GM23338 (cell line): ENCODE results near the gene AFF3. TPM values are rescaled to one million over a fixed set of nuclear protein-coding genes. Genes with fewer than 3 reads are reported as not detected.

Experiments used
- ATAC-seq: fragments of 200-7000 bp; cut with Tn5 transposase; 3 replicates; pipeline ENCODE4 v1.9.1; 2020
- DNase-seq: peaks from one replicate; pipeline ENCODE4 v3.0.0-alpha.2; 2015; ENCODE audit warnings: low spot score
- H2AFZ ChIP-seq: fragments of 200-600 bp; sonication (generic); 2 replicates; pipeline ENCODE4 v1.8.0; 2016; ENCODE audit warnings: antibody characterized with exemption, mild to moderate bottlenecking, moderate library complexity
- H3F3A ChIP-seq: fragments of 200-600 bp; sonication (generic); replicated peaks from 2 replicates; pipeline ENCODE4 v1.8.0; 2017; ENCODE audit warnings: antibody characterized with exemption, mixed run types, low read depth
- H3K27ac ChIP-seq: fragments of 200-600 bp; sonication (generic); 2 replicates; pipeline ENCODE4 v1.6.1; 2016; ENCODE audit warnings: low read depth
- H3K27me3 ChIP-seq: fragments of 200-600 bp; sonication (generic); 2 replicates; pipeline ENCODE4 v1.8.0; 2016; ENCODE audit warnings: mild to moderate bottlenecking, mixed run types, moderate library complexity; ENCODE audit not compliant: insufficient read depth
- H3K36me3 ChIP-seq: fragments of 200-600 bp; sonication (generic); 2 replicates; pipeline ENCODE4 v1.8.0; 2016; ENCODE audit warnings: mild to moderate bottlenecking; ENCODE audit not compliant: insufficient read depth
- H3K4me1 ChIP-seq: fragments of 200-600 bp; sonication (generic); 2 replicates; pipeline ENCODE4 v1.8.0; 2016; ENCODE audit warnings: mild to moderate bottlenecking, moderate library complexity; ENCODE audit not compliant: insufficient read depth
- H3K4me2 ChIP-seq: fragments of 200-600 bp; sonication (generic); 2 replicates; pipeline ENCODE4 v1.7.1; 2017; ENCODE audit warnings: mixed run types
- H3K4me3 ChIP-seq: fragments of 200-600 bp; sonication (generic); 2 replicates; pipeline ENCODE4 v1.6.1; 2016; ENCODE audit warnings: mixed run types
- H3K79me2 ChIP-seq: fragments of 200-600 bp; sonication (generic); replicated peaks from 2 replicates; pipeline ENCODE4 v1.8.0; 2017; ENCODE audit warnings: mild to moderate bottlenecking; ENCODE audit not compliant: insufficient read depth
- H3K9me2 ChIP-seq: fragments of 200-600 bp; sonication (generic); 2 replicates; pipeline ENCODE4 v1.8.0; 2017; ENCODE audit not compliant: insufficient read depth
- H4K20me1 ChIP-seq: fragments of 200-600 bp; sonication (generic); replicated peaks from 2 replicates; pipeline ENCODE4 v1.8.0; 2017; ENCODE audit warnings: mild to moderate bottlenecking; ENCODE audit not compliant: insufficient read depth
- H3K27ac Mint-ChIP-seq: 2 replicates; pipeline ENCODE4 v1.8.0; 2020; ENCODE audit warnings: inconsistent platforms, mild to moderate bottlenecking, moderate library complexity, mixed read lengths
- H3K27me3 Mint-ChIP-seq: 3 replicates; pipeline ENCODE4 v1.8.0; 2022; ENCODE audit warnings: low read depth, mild to moderate bottlenecking, moderate library complexity, mixed read lengths, inconsistent platforms; ENCODE audit not compliant: insufficient read depth, poor library complexity
- H3K36me3 Mint-ChIP-seq: 3 replicates; pipeline ENCODE4 v1.8.0; 2021; ENCODE audit warnings: low read depth, mild to moderate bottlenecking, inconsistent platforms, moderate library complexity, mixed read lengths
- H3K4me1 Mint-ChIP-seq: 3 replicates; pipeline ENCODE4 v1.8.0; 2020; ENCODE audit warnings: mild to moderate bottlenecking, inconsistent platforms, mixed read lengths
- H3K4me3 Mint-ChIP-seq: 3 replicates; pipeline ENCODE4 v1.8.0; 2021; ENCODE audit warnings: moderate library complexity, mild to moderate bottlenecking, inconsistent platforms, mixed read lengths
- H3K9me3 Mint-ChIP-seq: 3 replicates; pipeline ENCODE4 v1.8.0; 2020; ENCODE audit warnings: moderate library complexity, mild to moderate bottlenecking, inconsistent platforms, mixed read lengths
- CREB1 ChIP-seq: fragments of 250-450 bp; sonication (Bioruptor Pico); IDR thresholded peaks from 2 replicates; pipeline ENCODE4 v1.5.0; 2020; ENCODE audit warnings: low read depth, mild to moderate bottlenecking, moderate library complexity
- EZH2 ChIP-seq: fragments of 200-600 bp; sonication (generic); IDR thresholded peaks from one replicate; pipeline ENCODE4 v1.8.0; 2017; ENCODE audit warnings: antibody characterized with exemption, mild to moderate bottlenecking, low read depth; ENCODE audit not compliant: unreplicated experiment
- EZH2phosphoT487 ChIP-seq: fragments of 200-600 bp; sonication (generic); IDR thresholded peaks from one replicate; pipeline ENCODE4 v1.8.1; 2018; ENCODE audit warnings: antibody characterized with exemption; ENCODE audit not compliant: unreplicated experiment
- JUNB ChIP-seq: IDR thresholded peaks from one replicate; pipeline ENCODE4 v1.6.1; 2016; ENCODE audit warnings: antibody characterized with exemption; ENCODE audit not compliant: unreplicated experiment
- NANOG ChIP-seq: IDR thresholded peaks from 2 replicates; pipeline ENCODE4 v1.6.1; 2016; ENCODE audit warnings: antibody characterized with exemption, borderline replicate concordance
- POLR2AphosphoS5 ChIP-seq: IDR thresholded peaks from 2 replicates; pipeline ENCODE4 v1.6.1; 2016; ENCODE audit warnings: antibody characterized with exemption, low read depth
- STAT1 ChIP-seq: IDR thresholded peaks from one replicate; pipeline ENCODE4 v1.6.1; 2016; ENCODE audit warnings: antibody characterized with exemption; ENCODE audit not compliant: unreplicated experiment
- ZNF114 ChIP-seq: fragments of 250-450 bp; sonication (Bioruptor Pico); IDR thresholded peaks from 2 replicates; pipeline ENCODE4 v1.5.0; 2020; ENCODE audit warnings: mild to moderate bottlenecking, moderate library complexity
- ZNF331 ChIP-seq: fragments of 250-450 bp; sonication (Bioruptor Pico); IDR thresholded peaks from 2 replicates; pipeline ENCODE4 v1.5.0; 2020; ENCODE audit warnings: low read depth, mild to moderate bottlenecking, moderate library complexity
- polyA plus RNA-seq: library from polyadenylated mRNA; unstranded; fragments of >200 nt; fragmentation: Nextera tagmentation; extraction: Ambion mirVana; gene quantifications from 2 replicates; pipeline ENCODE4 v1.2.1, GENCODE V29; 2016
- total RNA-seq: library from RNA; depleted of rRNA; stranded (reverse); fragments of >200 nt; shearing (Covaris generic); gene quantifications from 2 replicates; pipeline ENCODE4 v1.2.3, GENCODE V29; 2014
- TF ChIP-seq, protein P1 (sequence below): IDR thresholded peaks from one replicate; pipeline ENCODE4 v1.6.1; 2018; ENCODE audit warnings: antibody characterized with exemption; ENCODE audit not compliant: unreplicated experiment
- TF ChIP-seq, protein P2 (sequence below), 2 experiments: fragments of 200-600 bp in 1 of 2; sonication (generic) in 1 of 2; conservative IDR thresholded peaks; 2 replicates each; pipeline versions ENCODE4 v1.5.1 to v1.6.1; 2016 to 2017; ENCODE audit warnings: antibody characterized with exemption in 2 of 2, low read depth in 2 of 2, mild to moderate bottlenecking in 2 of 2, moderate library complexity in 1 of 2
- TF ChIP-seq, protein P3 (sequence below): IDR thresholded peaks from 2 replicates; pipeline ENCODE4 v1.6.1; 2016; ENCODE audit warnings: antibody characterized with exemption

Gene AFF3
- total and polyA plus RNA-seq, 2 experiments from 2014 or later: 0.73 to 1.4 TPM

DNA sequence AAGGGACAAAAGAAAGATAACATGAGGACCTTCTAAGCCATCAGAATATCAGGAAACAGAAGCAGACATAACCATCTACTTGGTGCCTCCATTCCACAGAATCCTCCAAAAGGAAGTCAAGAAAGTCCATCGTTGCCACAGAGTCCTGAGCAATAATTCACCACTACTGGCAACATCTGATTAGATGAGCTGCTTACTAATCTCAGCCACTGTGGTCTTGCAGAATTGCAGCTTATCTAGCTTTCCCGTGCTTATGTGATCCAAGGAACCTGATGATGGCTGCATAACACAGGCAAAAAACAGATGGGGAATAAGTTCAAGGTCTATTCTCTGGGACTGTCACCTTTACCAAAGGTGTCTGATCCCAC, 278.5 kb downstream of the AFF3 start:
- ATAC-seq (no peak), DNase-seq (no peak)
- no peaks in the 10 kb centered on the region for H3K27me3 ChIP-seq
- Mint-ChIP-seq H3K4me3 (no peak overlapping the region), H3K27ac (no peak overlapping the region), H3K36me3 (no peaks in the 10 kb centered on the region), H3K4me1 (no peaks in the 10 kb centered on the region), H3K9me3 (no peaks in the 10 kb centered on the region), H3K27me3 (no peaks in the 10 kb centered on the region)
- H3K36me3 ChIP-seq: no peaks in the 10 kb centered on the region
- H3K9me2 ChIP-seq: peaks cover 6% of the 10 kb centered on the region
- TF ChIP-seq EZH2: no peak
- H3K4me3 ChIP-seq: no peak overlapping the region
- H2AFZ ChIP-seq: no peak overlapping the region
- H3K4me2 ChIP-seq: no peak overlapping the region
- no peak overlapping the region for H3K27ac ChIP-seq
- no peaks in the 10 kb centered on the region for H3K4me1 ChIP-seq
- no peaks in the 10 kb centered on the region for H3F3A ChIP-seq
- no peaks in the 10 kb centered on the region for H4K20me1 ChIP-seq
- no peaks in the 10 kb centered on the region for H3K79me2 ChIP-seq

DNA sequence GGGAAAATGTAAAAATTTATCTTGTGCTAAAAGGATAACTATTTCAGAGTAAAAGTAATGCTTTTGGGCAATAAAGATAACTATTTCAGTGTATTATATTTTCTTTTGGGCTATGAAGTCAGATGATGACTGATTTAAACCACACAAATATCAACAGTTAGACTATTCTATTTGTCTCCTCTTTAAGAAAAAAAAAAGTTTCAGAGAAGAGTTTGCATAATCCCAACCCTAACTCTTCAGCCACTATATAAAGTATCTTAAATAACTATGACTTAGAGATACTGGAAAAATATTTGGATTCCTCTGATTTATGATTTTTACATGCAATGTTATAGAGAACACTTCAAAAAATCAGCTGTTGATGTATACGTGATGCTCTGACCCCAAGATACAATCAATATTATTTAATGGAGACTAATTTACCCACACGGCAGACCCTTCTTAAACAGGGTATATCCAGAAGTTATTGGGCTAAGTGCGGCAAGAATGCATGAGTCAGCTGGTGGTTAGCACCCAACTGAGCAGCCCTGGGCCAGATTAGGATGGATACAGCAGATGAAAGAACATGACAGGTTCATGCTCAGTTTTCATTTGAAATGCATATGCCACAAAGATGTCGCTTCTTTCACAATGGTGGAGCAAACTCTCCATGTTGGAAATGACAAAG, 279.0 kb downstream of the AFF3 start:
- no peak overlapping the region for H3K4me2 ChIP-seq
- TF ChIP-seq, protein P1, sequence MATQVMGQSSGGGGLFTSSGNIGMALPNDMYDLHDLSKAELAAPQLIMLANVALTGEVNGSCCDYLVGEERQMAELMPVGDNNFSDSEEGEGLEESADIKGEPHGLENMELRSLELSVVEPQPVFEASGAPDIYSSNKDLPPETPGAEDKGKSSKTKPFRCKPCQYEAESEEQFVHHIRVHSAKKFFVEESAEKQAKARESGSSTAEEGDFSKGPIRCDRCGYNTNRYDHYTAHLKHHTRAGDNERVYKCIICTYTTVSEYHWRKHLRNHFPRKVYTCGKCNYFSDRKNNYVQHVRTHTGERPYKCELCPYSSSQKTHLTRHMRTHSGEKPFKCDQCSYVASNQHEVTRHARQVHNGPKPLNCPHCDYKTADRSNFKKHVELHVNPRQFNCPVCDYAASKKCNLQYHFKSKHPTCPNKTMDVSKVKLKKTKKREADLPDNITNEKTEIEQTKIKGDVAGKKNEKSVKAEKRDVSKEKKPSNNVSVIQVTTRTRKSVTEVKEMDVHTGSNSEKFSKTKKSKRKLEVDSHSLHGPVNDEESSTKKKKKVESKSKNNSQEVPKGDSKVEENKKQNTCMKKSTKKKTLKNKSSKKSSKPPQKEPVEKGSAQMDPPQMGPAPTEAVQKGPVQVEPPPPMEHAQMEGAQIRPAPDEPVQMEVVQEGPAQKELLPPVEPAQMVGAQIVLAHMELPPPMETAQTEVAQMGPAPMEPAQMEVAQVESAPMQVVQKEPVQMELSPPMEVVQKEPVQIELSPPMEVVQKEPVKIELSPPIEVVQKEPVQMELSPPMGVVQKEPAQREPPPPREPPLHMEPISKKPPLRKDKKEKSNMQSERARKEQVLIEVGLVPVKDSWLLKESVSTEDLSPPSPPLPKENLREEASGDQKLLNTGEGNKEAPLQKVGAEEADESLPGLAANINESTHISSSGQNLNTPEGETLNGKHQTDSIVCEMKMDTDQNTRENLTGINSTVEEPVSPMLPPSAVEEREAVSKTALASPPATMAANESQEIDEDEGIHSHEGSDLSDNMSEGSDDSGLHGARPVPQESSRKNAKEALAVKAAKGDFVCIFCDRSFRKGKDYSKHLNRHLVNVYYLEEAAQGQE: no peak
- TF ChIP-seq ZNF331 (no peak), EZH2phosphoT487 (no peak), NANOG (no peak), STAT1 (no peak), JUNB (no peak), EZH2 (no peak), ZNF114 (CRISPR knock-in tag) (no peak), CREB1 (CRISPR knock-in tag) (no peak), POLR2AphosphoS5 (no peak)
- TF ChIP-seq, protein P2, sequence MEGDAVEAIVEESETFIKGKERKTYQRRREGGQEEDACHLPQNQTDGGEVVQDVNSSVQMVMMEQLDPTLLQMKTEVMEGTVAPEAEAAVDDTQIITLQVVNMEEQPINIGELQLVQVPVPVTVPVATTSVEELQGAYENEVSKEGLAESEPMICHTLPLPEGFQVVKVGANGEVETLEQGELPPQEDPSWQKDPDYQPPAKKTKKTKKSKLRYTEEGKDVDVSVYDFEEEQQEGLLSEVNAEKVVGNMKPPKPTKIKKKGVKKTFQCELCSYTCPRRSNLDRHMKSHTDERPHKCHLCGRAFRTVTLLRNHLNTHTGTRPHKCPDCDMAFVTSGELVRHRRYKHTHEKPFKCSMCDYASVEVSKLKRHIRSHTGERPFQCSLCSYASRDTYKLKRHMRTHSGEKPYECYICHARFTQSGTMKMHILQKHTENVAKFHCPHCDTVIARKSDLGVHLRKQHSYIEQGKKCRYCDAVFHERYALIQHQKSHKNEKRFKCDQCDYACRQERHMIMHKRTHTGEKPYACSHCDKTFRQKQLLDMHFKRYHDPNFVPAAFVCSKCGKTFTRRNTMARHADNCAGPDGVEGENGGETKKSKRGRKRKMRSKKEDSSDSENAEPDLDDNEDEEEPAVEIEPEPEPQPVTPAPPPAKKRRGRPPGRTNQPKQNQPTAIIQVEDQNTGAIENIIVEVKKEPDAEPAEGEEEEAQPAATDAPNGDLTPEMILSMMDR (conservative IDR thresholded peaks at IDR 0.05; ENCODE audit: low read depth in 2 of 2): no peak
- TF ChIP-seq, protein P3, sequence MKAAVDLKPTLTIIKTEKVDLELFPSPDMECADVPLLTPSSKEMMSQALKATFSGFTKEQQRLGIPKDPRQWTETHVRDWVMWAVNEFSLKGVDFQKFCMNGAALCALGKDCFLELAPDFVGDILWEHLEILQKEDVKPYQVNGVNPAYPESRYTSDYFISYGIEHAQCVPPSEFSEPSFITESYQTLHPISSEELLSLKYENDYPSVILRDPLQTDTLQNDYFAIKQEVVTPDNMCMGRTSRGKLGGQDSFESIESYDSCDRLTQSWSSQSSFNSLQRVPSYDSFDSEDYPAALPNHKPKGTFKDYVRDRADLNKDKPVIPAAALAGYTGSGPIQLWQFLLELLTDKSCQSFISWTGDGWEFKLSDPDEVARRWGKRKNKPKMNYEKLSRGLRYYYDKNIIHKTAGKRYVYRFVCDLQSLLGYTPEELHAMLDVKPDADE: no peak

More for the DNA sequence above, 279.0 kb downstream of the AFF3 start:
- no peaks in the 10 kb centered on the region for H3K36me3 Mint-ChIP-seq
- H3K9me3 Mint-ChIP-seq: no peaks in the 10 kb centered on the region
- ATAC-seq: no peak
- H3K79me2 ChIP-seq: no peaks in the 10 kb centered on the region
- H3K4me1 Mint-ChIP-seq: no peaks in the 10 kb centered on the region
- no peaks in the 10 kb centered on the region for H4K20me1 ChIP-seq
- no peak overlapping the region for H3K27ac ChIP-seq
- H3K9me2 ChIP-seq: peaks cover 6% of the 10 kb centered on the region
- no peak overlapping the region for H3K27ac Mint-ChIP-seq
- H3K4me3 ChIP-seq: no peak overlapping the region
- no peak overlapping the region for H2AFZ ChIP-seq
- H3K27me3 Mint-ChIP-seq: no peaks in the 10 kb centered on the region
- H3K36me3 ChIP-seq: no peaks in the 10 kb centered on the region
- no peaks in the 10 kb centered on the region for H3K4me1 ChIP-seq
- H3K27me3 ChIP-seq: no peaks in the 10 kb centered on the region
- no peak for DNase-seq
- H3K4me3 Mint-ChIP-seq: no peak overlapping the region
- no peaks in the 10 kb centered on the region for H3F3A ChIP-seq
